Measurements from ENCODE around the gene INHBB.

The INHBB gene

DNA sequence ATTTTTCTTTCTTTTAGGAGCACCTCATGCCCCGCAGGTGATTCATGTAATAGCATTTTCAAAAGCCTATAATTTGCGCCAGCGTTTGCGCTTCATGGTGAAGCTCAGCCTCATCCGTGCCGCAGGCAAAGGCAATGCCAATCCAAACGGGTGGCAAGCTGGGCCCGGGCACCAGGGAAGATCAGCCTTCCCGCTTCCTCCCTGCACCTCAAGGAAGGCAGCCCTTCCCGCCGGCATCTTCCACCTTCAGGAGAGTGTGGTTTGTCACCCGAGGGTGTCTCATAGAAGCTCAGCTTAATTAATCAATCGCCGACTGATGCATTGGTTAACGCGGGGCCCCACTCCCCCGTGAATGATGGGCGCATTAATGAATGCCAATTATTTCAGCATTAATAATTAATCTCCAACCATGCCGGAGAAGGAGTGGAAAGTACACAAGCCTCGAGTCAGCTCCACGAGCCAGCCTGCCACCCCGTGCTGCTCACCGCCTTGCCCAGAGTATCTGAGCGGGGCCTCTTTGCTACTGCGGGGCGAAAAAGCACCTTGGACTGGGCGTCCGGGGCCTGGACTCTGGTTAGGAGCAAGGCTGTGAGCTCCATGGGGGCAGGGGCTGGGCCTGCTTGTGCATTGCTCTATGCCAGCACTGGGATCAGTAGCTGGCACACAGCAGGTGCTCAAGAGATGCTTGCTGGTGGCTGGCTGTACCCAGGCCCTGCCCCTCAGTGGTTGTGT, 13.0 kb downstream of the INHBB start:
- no peak for DNase-seq (ENCODE audit: low spot score)

DNA sequence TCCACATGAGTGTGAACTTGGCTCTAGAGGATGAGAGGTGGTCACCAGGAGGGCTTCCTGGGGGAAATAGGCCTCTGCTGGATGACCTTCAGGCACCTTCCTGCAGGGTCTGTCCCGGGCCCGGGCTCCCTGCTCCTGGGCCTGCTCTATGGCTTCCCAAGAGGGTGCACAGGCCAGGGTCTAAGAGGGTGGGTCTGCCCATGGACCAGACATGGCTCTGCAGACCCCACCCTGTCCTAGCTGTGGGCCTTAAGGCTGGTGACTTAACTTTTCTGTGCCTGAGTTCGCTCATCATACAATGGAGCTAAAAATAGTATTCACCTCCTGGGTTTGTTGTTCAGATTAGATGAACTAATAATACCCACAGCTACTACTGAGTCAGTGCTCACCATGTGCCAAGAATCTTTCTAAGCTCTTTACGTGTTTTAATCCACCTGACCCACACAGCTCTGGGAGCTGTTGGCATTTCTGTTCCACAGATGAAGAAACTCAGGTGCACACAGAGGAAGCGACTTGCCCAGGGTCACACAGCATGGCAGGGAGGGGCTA, 14.4 kb downstream of the INHBB start:
- no peak for DNase-seq (ENCODE audit: low spot score)

DNA sequence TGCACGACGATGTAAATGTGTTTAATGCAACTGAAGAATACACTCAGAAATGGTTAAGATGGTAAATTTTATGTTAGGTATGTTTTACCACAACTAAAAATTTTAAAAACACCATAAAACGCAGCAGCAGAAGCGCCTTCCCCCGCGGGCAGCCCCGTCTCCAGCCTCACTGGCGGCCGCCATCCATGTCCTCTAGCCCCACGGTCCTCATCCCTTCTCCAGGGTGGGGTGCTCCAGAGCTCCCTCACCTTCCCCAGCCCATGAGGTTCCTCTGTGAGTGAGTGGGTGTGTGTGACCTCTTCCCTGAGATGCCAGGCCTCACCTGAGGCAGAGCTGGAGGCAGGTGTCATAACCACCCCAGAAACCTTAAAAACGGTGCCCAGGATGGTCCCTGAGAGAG, 17.0 kb downstream of the INHBB start:
- no peak for DNase-seq (ENCODE audit: low spot score)

DNA sequence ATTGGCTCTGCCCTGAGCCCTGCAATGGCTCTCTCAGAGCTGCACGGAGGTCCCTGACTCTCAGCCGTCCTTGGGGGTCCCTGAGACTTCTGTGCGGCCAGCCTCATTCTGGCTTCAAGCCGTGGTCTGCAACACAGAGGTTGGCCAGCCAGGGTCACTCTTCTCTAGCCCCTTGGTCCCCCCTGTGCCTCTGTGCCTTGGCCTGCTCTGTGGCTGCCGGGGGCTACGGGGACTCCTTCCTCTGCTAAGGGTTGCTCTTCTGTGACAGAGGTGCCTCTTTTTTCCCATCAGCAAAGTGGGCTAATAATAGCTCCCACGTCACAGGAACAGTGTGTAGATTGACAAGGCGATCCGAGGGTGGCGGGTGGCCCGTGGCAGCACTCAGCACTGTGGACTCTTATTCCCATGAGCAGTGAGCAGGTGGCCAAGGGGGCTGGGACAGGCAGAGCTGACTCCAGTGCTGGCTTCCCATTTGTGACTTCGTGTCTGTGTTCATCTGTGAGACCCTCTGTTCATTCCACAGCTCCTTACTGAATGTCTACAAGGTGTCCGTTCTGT, 19.4 kb downstream of the INHBB start:
- DNase-seq (ENCODE audit: low spot score) = no peak

DNA sequence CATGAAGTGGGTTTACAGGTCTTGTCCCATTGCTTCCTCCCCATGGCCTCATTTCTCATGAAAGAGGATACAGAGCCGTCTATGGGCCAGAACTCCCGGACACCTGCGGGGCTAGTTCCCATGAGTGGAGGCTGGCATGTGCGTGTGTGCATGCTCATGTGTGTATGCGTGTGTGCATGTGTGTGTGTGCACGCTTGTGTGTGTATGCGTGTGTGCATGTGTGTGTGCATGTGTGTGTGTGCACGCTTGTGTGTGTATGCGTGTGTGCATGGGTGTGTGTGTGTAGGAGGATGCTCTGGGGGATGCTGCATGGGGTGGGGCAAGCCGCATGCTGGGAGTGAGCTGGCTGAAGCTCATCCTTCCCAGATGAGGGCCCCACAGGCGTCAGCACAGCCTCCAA, 20.8 kb downstream of the INHBB start:
- no peak for DNase-seq (ENCODE audit: low spot score)

DNA sequence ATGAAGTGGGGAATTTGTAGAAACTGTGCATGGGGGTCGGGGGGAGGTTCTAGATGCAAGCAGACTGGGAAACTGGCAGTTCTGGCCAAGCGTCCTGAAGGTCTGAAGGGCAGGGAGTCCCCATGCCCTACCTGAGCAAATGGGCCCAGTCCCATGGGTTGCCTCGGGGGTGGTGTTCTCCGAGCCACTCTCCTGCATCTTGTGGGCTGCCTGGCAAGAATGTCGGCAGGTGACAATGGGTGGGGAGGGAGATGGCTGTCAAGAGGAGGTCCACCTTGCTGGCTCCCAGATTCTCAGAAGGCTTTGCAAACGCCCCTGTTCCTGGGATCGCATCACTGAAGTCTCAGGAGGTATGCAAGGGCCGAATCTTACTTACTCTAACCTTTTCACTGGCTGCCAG, 21.3 kb downstream of the INHBB start:
- no peak for DNase-seq (ENCODE audit: low spot score)

DNA sequence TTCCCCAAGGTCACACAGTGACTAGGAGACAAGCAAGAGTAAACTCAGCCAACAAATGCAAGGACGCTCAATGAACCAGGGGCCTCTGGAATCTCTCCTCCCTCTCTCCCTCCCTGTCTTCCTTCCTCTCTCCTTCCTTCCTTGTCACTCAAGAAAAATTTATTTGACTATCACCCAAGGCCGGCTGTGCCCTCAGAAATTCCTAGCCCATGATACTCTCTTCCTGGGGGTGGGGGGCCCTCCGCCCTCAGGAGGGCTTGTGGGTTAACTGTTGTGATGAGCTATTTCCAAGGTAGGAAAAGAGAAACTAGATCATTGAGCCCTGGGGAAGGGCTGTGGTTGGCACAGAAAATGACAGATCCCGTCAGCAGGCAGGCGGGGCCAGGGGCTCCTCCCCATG, 21.7 kb downstream of the INHBB start:
- no peak for DNase-seq (ENCODE audit: low spot score)

DNA sequence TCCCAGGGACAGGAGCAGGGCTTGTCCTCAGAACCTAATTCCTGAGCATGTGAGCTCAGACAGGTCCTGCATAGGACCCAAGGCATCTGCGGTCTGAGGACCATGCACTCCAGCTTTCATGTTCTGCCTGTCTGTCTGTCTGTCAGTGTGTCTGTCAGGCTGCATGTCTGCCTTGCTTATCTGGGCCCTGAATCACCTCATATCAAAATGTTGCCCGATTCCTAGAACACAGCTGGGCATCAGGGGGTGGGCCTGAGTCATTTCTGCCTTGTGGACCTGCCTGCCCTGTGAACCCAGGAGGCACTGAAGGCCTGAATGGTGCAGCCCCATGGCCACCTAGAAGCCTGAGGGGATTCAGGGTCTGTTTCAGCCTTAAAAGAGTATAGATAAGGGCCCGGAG, 22.1 kb downstream of the INHBB start:
- no peak for DNase-seq (ENCODE audit: low spot score)

DNA sequence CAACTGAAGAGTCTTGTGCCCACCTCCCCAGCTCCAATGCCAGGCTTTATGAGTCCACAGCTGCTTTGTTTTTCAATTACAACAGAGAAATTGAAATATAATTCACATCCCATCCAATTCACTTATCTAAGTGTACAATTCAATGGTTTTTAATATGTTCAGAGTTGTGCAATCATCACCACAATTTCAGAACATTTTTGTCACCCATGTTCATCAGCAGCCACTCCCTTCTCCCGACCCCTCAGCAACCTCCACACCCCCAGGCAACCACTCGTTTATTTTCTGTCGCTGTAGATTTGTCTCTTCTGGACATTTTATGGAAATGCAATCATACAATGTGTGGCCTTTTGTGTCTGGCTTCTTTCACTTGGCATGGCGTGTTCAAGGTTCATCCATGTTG, 23.3 kb downstream of the INHBB start:
- DNase-seq (ENCODE audit: low spot score) = no peak

DNA sequence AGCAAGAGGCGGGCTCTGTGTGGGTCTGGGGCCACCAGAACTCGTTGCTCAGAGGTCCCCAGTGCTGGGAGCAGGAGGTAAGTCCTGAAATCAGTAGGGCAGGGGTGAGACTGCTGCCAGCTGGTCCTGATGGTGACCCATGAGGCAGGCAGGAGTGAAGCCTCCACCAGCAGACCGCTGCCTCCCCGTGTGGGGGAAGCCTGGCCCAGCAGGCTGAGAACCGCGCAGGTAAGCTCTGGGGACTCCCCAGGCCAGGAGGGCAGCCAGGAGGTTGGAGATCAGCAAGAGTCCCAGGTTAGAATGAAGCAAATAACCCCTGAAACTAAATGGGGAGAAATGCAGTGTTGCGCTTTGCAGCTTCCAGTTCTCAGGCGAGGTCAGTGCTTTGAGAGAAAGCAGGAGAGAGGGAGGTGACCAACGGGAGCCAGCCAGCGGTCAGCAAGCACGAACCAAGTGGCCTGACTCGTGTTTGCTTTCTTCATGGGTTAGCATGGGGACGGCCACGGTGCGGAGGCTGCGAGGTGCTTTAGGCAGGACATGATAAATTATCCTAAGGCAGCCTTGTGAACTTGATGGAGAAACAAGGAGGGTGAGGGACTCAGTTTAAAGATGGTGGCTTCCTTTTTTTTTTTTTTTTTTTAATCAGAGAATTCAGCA, 26.2 kb downstream of the INHBB start:
- no peak for DNase-seq (ENCODE audit: low spot score)

DNA sequence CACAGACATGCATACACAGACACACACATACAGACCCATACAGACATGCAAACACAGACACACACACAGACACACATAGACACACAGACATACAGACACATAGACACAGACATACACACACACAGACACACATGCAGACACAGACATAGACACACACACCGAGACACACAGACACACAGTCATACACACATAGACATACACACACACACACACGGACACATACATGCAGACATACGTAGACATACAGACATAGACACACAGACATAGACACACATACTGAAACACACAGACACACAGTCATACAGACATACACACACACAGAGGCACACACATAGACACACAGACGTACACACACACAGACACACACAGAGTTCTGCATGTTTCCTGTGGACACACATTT, 26.9 kb downstream of the INHBB start:
- DNase-seq (ENCODE audit: low spot score) = no peak

DNA sequence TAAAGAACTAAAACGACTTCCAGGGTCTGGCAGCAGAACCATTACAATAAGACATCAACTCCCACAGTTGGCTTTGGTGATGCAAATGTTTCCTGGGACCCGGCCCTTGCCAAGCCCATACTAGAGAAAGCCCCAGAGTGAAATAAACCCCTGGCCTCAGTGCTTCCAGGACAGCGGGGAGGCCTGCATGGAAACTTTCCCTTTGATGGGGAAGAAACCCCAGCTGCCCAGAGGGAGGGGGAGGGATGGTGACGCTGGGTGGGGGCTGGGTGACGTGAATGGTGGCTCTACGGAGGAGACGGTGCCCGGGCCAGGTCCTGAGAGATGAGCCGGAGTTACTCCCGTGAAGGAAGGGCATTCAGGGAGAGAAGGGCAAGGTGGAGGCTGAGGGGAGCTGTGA, 27.5 kb downstream of the INHBB start:
- DNase-seq (ENCODE audit: low spot score) = no peak

DNA sequence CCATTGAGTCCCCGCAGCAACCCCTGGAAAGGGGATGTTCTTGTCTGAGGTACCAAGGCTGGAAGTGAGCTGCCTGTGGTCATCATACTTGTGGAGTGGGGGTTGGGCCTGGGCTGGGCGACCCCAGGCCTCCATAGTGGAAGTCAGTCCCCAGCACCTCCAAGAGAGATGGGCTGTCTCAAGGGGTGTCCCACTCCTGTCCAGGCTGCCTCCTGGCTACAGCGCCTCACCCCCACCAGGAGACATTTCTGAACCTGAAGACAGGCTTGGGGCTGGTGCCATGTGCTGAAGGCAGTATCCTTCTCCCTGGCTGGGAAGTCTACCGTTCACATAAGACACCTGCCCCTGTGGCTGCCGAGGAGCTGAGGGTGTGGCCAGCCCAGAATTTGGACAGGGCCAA, 28.9 kb downstream of the INHBB start:
- no peak for DNase-seq (ENCODE audit: low spot score)

DNA sequence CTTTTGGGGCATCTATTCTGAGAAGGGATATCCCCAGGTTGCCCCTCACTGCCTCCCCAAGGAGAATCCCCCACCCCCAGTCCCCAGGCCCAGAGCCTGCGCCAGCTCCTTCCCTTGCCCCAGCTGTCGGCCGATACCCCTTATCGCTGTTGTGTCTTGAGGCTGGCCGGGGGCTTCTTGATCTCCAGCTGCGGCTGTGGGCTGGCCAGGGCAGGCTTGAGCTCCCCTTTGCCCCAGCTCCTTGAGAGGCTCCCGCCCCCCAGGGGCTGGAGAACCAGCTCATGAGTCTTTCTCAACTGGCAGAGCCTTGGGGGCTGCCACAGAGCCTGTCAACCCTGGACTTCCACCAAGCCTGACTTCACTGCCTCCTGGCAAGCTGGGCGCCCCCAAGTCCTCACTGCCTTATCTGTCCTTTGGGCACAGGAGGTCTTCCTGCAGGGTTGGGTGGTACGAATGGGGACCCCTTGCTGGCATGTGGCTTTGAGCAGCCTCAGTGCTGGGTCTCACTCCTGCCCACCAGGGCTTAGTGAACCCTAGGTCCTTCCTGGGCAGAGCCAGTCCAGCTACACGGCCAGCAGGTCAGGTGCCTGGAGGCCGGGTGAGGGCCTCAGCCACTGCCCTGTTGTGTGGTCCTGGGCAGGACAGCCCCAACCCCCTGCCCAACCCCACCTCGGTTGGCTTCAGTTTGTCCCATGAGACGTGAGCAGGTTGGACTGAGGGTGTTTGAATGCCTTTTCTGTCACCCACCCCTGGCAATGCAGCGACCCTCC, 29.5 kb downstream of the INHBB start:
- no peak for DNase-seq (ENCODE audit: low spot score)

DNA sequence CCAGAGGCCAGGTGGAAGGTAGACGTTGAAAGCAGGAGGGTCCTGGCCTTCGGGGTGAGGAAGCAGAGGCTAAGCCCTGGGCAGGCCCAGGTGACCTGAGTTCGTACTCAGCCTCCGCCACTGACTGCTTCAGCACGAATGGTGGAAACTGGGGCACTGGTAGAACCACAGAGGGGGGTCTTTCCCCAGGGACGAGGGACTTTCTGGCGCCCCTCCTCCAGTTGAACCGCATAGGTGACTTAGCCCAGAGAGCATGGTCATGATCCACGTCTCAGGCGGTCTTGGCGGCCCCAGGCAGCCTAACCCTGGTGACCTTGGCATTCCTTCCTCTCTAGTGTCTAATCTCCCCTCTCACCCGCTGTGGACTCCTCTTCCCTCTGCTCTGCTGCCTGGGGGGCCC, 30.2 kb downstream of the INHBB start:
- DNase-seq (ENCODE audit: low spot score) = no peak

DNA sequence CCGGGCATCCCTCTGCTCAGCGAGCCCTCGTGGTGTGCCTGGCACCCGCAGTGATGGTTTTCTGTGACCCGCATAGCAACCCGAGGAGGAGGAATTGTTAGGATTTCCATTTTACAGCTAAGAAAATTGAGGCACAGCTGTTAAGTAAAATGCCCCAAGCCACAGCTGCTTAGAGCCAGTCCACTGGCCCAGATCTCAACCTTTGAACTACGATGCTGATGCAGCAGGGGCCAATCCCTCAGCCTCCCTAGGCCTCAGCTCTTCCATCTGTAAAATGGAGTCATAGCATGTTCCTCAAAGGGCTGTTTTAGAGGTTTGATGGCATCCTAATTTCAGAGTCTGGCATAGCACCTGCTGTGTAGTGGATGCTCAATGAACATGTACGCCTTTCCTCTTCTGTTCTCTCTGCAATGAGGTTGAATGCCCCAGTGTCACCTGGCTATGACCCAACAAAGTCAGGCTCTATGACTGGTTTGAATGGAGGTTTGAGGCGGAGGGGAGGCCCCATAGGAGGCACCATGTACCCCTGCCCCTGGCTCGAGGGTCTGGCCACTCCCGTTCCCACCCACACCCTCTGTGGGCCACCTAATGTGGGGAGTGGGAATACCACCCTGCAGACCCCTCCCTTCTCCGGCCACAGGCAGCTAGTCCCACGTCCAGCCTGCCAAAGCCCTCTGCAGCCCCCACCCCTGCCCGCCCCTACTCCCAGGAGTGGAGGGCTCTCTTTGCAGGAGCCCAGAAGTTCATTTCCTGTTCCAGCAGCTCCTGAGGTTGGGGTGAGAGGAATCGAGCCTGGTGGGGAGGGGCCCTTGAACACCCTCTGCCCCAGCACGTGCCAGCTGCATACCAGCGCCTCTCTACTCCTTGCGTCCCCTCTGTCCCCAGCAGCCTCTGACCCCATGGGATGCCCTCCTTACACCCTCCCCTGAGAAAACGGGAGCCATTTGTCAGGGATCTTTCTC, 31.0 kb downstream of the INHBB start:
- DNase-seq (ENCODE audit: low spot score) = no peak

DNA sequence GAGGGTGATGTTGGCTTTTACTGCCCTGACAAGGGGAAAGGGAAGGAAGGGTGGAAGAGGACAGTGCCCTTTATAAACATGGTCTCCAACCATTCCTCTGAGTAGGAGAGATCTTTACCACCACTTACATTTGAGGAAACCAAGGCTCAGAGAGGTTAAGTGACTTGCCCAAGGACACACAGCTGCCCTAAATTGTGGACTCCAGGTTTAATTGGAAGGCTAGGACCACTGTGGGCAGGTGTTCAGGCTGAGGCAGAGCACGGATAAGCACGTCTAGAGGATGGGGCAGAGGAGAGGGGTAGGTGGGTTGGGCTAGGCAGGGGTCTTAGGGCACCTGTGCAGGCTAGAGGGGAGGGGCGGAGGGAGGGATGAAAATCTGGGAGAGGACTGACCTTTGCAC, 32.7 kb downstream of the INHBB start:
- DNase-seq (ENCODE audit: low spot score) = no peak

DNA sequence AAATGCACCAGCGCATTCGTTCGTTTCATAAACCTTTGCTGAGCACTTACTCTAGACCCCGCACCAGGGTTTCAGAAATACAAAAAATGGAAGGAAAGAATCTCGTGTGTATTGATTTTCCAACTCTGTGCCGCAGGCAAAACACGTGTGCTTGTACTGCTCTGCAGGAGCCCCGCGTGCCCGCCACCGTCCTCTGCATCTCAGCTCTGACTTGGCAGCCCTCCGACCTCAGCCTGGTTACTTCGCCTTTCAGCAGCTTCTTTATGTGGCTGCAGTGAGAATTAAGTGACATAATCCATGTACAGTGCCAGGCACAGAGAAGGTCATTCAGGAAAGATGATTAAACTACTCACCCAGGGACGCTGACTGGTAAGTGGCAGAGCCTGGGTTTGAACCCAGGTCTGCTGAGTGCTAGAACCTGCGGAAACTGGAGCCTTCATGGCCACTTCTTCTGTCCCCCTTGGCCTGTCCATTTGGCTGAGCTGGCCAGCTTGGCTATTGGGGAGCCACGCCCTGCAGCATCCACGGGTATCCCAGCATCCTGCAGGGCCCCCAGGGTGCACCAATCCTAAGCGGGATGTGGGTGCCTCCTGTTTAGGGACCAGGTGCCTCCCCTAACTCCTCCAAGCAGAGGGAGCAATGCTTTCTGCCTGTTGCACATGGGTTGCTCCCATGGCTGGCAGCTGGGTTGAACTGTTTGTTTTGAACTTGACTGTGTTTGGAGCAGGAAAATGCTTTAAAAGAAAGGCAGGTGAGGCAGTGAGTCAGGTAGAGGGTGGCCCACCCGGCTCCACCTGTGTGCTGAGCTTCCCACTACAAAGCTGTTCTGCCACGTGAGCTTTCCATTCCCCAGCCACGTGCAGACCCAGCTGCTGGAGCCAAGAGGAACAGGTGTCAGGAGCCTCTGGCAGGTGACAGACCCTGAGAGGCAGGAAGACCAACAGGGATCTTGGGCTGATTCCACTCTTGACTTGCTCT, 34.3 kb downstream of the INHBB start:
- no peak for DNase-seq (ENCODE audit: low spot score)

DNA sequence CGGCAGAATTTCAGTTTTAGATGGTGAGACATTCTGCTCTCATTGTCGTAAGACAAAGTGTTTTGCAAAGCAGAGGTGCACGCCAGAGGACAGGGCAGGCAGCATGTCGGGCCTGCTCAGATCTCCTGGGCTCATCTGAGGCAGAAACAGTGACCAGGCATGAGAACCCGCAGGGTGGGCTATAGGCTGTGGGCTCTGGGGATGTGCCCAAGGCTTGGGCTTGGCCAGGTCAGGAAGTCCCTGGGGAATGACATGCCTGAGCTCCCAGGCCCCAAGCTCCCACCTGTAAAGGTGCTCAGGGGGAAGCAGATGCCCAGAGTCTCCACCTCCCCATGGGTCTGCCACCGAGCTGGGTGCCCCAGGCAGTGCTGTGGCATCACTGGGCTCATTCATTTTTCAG, 35.3 kb downstream of the INHBB start:
- no peak for DNase-seq (ENCODE audit: low spot score)

DNA sequence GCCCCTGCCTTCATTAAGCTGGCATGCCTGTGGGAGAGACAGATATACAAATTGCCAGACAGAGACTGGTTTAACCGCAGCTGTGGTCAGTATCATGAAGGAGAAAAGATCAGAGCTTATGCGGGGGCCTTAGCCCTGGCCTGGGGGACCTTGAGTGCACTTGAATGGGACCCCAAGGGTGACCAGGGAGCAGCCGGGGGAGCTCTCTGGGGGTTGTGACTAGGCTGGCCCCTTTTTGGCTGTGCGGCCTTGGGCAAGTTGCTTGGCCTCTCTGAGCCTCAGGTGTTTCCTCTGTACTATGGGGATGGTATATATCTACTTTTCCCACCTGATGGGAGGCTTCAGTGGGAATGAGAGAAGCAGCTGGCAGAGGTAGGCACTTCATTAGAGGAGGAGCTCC, 35.7 kb downstream of the INHBB start:
- DNase-seq (ENCODE audit: low spot score) = no peak

All from CD4-positive, alpha-beta T cell treated with Interleukin-15 for 4 hours (primary cell).